ENCODE data around the gene SLC7A11.

Gene SLC7A11

DNA sequence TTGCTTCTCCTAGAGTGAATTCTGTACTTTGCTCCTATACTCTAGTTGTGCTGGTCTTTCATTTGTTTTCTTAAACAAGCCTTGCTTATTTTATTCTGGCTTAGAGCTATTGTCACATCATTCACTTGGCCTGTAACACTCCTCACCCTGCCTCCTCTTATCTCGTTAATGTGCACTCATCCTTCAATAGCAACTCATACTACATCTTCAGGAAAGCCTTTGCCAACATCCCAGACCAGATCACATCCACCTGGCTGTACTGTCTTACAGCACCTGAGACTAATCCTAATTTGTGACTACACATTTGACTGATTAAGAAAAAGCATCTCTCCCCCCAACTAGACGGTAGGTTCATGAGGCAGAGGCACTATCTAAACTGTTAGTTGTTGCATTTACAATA, 80.8 kb downstream of the SLC7A11 start:
- DNase-seq: no peak

DNA sequence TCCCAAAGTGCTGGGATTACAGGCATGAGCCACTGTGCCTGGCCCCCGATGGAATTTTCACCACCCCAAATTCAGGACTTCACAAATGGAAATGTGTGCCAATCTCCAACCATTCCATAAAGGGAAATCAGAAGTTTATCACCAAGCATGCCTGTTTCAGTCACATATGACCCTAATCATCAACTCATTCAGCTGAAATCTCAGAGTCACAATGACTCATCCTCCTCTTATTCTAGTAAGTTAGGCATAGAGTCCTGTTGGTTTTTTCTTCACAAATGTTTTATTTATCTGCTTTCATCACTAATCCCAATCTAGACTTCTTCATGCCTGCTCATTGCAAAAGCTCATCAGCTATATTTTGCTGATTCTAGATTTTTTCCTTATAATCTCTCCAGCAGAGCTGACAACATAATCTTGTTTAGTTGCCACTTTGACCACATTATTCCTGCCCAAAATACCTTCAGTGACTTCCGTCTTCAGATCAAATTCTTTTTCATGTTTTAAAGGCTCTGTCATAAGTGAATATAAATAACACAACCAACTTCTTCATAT, 83.3 kb downstream of the SLC7A11 start:
- no peak for DNase-seq

DNA sequence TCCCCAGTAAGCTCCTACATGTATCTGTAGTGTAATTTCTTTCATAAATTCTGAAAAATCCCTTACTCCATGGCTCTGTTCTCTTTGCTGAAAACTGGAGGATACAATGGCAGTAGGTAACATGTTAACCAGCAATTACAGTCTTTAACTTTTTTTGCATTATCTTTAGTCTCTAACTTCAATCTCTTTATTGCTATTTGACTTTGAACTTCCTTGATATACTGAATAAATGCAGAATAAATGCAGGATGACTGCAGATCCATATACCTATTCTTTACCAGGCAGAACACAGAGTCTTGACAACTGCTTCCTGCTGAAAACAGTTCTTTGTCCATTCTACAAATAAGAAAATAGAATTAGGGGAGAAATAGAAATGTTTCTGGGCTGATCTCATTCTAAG, 101.3 kb downstream of the SLC7A11 start:
- DNase-seq: no peak

DNA sequence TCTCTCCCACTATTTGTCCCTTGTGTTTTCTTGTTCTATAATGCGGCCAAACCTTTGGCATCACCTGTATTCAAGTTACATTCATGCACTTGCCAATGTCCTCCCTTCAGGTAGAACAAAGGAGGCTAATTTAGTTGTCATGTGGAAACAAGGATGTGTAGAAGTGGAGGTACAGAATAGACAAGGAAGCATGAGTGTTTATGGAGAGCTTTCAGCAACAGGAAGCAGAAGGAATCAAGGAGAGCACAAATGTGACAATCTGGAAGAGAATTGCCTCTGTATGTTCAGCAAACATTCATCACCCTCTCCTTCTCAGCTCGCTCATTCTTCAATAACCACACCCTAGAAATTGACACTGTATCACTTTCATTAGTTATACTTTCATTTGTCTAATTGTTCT, 103.4 kb downstream of the SLC7A11 start:
- no peak for DNase-seq

DNA sequence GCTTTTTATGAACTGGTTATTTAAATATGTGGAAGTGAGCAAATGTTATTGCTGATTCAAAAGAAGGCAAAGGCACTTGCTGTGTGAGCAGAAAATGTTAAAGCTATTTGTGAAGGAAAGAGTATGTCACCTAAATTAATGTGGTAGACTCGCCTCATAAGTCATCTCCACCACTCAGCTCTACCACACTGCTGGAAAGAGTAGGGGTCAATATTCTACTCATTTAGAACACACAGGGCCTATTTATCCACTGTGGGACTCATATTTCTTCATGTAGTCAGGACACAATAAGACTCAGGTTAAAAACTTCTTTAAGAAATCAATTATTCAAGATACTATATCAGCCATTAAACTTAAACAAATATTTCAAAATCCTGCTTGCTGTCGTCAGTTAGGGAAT, 106.5 kb downstream of the SLC7A11 start:
- DNase-seq: no peak

DNA sequence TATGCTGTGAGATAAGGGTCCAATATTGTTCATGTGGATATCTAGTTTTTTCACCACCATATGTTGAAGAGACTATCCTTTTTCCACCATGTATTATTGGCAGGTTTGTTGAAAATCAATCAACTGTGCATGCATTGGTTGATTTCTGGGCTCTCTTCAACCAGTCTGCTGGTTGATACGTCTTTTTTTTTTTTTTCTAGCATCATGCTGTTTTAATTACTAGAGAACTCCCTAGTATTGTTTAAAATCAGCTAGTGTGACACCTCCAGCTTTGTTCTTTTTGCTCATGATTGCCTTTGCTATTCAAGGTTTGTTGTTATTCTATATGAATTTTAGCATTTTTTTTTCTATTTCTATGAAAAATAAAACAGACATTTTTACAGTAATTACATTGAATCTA, 123.9 kb downstream of the SLC7A11 start:
- no peak for DNase-seq

DNA sequence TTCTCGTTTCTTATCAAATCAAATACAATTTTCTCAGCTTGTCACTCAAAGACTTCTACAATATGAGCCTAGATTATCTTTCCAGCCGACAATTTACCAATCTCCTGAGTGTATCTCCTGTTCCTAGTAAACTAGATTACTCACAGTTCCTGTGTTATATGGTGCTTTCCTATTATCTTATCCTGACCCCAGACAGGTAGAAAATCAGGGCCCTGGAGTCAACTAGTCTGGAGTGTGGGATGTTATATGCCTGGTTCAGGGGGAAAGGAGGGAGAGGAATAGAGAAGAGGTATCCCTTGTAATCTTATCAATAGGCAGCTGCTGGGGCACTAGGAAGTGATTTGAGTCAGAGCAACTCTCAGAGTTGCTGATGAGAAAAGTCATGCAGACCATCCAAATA, 127.1 kb downstream of the SLC7A11 start:
- no peak for DNase-seq

DNA sequence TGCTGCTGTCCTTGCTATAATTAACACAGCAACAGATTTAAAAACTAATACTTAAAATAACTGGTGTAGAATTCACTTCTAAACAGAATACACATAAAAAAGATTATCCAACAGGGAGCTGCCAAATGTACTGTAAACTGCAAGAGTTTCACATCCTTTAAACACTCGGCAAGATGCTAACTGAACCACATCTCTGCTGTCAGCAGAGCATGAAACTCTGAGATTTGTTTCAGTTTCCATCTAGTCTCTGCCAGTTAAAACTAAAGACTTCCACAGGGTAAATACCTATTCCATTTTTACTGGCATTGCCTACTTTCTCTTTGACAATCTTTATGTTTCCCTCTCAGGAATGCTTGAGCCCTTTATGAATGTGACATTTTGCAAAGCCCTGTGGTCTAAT, 127.7 kb downstream of the SLC7A11 start:
- DNase-seq: no peak

All from activated CD4-positive, alpha-beta T cell treated with anti-CD3 and anti-CD28 coated beads for 4 hours (primary cell).